Ishikawa (cell line): ENCODE results near the gene R3HDM2.
A peak's percentile ranks its signal among the peaks of the same experiment; 100 is the strongest.

ENCODE experiments used
- CEBPB ChIP-seq: IDR thresholded peaks from 2 replicates; pipeline ENCODE4 v1.6.1; 2012
- CREB1 ChIP-seq: IDR thresholded peaks from 2 replicates; pipeline ENCODE4 v1.6.1; 2012; ENCODE audit warnings: low read depth
- EGR1 ChIP-seq: IDR thresholded peaks from 2 replicates; pipeline ENCODE4 v1.6.1; 2012
- EP300 ChIP-seq: IDR thresholded peaks from 2 replicates; pipeline ENCODE4 v1.6.1; 2012; ENCODE audit warnings: borderline replicate concordance
- FOXM1 ChIP-seq: IDR thresholded peaks from 2 replicates; pipeline ENCODE4 v1.6.1; 2012; ENCODE audit warnings: low read depth, borderline replicate concordance
- NFIC ChIP-seq: IDR thresholded peaks from 2 replicates; pipeline ENCODE4 v1.6.1; 2012
- RAD21 ChIP-seq: IDR thresholded peaks from 2 replicates; pipeline ENCODE4 v1.6.1; 2012; ENCODE audit warnings: low read depth
- TAF1 ChIP-seq: IDR thresholded peaks from 2 replicates; pipeline ENCODE4 v1.6.1; 2012; ENCODE audit warnings: low read depth, mild to moderate bottlenecking
- TCF12 ChIP-seq: IDR thresholded peaks from 2 replicates; pipeline ENCODE4 v1.6.1; 2012; ENCODE audit warnings: low read depth
- TEAD4 ChIP-seq: IDR thresholded peaks from 2 replicates; pipeline ENCODE4 v1.6.1; 2012
- YY1 ChIP-seq: IDR thresholded peaks from 2 replicates; pipeline ENCODE4 v1.6.1; 2012; ENCODE audit warnings: low read depth
- TF ChIP-seq, protein P1 (sequence below): IDR thresholded peaks from 2 replicates; pipeline ENCODE4 v1.6.1; 2012
- TF ChIP-seq, protein P2 (sequence below): IDR thresholded peaks from 2 replicates; pipeline ENCODE4 v1.6.1; 2012; ENCODE audit warnings: low read depth, mild to moderate bottlenecking
- TF ChIP-seq, protein P3 (sequence below): IDR thresholded peaks from 2 replicates; pipeline ENCODE4 v1.6.1; 2012

DNA sequence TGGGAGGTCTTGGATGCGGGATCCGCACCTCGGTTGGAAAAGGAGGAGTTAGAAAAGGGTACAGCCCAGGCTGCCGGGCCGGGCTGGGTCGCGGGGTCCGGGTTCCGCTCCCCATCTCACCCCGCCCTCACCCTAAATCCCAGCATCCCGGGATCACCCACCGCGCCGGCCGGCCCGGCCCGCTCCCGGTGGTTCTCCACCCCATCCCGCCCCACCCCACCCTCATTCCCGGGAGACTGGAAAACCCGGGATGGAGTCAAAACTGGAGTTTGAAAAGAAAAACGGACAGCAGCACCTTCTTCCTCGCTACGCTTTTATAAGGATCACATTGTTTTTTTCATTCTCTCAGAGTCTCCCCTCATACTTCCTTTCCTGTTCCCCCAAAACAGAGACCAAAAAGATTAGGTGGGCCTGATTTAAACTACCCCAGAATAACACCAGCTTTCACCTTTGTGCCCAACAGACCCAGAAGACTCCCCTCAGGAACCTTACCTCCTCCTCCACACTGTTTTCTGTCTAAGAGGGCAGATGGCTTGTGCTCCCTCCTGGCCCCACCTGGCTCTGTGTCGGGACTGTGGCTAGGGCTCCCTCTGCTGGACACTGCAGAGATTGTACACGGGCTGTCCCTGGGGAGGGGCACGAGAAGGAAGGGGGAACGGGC is 31.5 kb upstream of the R3HDM2 start:
- TF ChIP-seq, protein P1, sequence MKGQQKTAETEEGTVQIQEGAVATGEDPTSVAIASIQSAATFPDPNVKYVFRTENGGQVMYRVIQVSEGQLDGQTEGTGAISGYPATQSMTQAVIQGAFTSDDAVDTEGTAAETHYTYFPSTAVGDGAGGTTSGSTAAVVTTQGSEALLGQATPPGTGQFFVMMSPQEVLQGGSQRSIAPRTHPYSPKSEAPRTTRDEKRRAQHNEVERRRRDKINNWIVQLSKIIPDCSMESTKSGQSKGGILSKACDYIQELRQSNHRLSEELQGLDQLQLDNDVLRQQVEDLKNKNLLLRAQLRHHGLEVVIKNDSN: 0 out of 2 replicates have a peak, but pooled peaks have one; percentile 6
- no peak for TF ChIP-seq CEBPB
- TF ChIP-seq, protein P2, sequence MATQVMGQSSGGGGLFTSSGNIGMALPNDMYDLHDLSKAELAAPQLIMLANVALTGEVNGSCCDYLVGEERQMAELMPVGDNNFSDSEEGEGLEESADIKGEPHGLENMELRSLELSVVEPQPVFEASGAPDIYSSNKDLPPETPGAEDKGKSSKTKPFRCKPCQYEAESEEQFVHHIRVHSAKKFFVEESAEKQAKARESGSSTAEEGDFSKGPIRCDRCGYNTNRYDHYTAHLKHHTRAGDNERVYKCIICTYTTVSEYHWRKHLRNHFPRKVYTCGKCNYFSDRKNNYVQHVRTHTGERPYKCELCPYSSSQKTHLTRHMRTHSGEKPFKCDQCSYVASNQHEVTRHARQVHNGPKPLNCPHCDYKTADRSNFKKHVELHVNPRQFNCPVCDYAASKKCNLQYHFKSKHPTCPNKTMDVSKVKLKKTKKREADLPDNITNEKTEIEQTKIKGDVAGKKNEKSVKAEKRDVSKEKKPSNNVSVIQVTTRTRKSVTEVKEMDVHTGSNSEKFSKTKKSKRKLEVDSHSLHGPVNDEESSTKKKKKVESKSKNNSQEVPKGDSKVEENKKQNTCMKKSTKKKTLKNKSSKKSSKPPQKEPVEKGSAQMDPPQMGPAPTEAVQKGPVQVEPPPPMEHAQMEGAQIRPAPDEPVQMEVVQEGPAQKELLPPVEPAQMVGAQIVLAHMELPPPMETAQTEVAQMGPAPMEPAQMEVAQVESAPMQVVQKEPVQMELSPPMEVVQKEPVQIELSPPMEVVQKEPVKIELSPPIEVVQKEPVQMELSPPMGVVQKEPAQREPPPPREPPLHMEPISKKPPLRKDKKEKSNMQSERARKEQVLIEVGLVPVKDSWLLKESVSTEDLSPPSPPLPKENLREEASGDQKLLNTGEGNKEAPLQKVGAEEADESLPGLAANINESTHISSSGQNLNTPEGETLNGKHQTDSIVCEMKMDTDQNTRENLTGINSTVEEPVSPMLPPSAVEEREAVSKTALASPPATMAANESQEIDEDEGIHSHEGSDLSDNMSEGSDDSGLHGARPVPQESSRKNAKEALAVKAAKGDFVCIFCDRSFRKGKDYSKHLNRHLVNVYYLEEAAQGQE: no peak
- TF ChIP-seq TEAD4: no peak
- no peak for TF ChIP-seq EGR1
- TF ChIP-seq TAF1: no peak; the same call in 1 of the 2 replicates
- TF ChIP-seq EP300: no peak
- 0 out of 2 replicates have a peak, but pooled peaks have one; percentile 6 for TF ChIP-seq FOXM1
- 0 out of 2 replicates have a peak, but pooled peaks have one; percentile 17 for TF ChIP-seq CREB1
- peak; percentile 22; the same call in 1 of the 2 replicates for TF ChIP-seq NFIC
- TF ChIP-seq RAD21: peak; percentile 92
- no peak for TF ChIP-seq TCF12
- TF ChIP-seq, protein P3, sequence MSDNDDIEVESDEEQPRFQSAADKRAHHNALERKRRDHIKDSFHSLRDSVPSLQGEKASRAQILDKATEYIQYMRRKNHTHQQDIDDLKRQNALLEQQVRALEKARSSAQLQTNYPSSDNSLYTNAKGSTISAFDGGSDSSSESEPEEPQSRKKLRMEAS: peak; percentile 75; the same call in 1 of the 2 replicates
- no peak; the same call in 1 of the 2 replicates for TF ChIP-seq YY1
